GM19452 (cell line): ENCODE measurements around the gene ARHGAP12.
"Not testable (repeated sequence)": the region's sequence is repeated elsewhere in the genome, so short reads cannot be mapped to it uniquely, and the experiment has no call there.

Experiments used
- ATAC-seq: cut with Tn5 transposase; IDR thresholded peaks from one replicate; pipeline ENCODE4 v1.9.1; 2021; ENCODE audit not compliant: unreplicated experiment

The ARHGAP12 gene

DNA sequence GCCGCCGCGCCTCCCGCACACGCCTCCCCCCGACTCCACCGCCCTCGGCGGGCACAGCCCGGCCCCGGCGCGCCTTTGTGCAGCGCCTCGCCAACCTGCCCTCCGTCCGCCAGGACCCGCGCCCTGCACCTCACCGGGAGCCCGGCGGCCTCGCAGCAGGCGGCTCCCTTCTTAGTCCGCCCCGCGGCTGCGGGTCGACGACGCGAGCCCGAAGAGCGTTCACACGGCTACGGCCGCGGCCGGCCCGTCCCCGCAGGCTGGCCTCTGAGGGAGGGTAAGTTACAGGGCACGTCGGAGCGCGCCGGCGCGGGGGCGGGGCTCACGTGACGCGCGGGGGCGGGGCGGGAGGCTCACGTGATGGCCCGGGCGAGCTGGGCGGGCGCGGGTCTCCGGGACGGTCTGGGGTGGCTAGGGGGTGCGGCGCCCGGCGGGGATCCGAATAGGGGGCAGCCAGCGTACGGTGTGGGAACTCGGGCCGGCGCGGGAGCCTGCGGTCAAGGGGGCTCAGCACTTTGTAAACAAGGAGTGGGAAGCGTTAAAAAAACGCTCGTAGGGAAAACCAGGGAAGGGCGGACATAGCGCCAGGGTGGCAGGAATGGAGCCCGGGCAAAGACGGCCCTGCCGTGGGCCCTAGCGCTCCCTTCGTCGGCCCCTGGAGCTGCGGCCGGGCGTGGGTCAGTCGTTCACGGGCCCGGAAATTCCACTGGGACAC lies at the start of gene ARHGAP12:
Gene ARHGAP12, minus strand, starts transcription at position 283 of the 712 bp plus-strand sequence. CDS start 19,976 bp downstream, outside the sequence.
- peak; percentile 74 for ATAC-seq

DNA sequence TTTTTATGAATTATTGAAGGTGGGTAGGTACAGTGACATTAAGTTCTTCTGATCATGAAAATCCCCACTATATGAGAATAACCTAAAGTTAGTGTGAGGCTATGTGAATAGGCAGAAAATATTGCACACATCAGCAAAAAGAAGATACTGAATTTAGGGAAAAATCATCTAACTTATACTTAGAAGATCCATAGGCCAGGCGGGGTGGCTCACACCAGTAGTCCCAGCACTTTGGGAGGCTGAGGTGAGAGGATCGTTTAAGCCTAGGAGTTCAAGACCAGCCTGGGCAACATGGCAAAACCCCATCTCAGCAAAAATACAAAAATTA lies 49.5 kb upstream of the ARHGAP12 start:
- no peak for ATAC-seq

- ATAC-seq, result peak; percentile 84
Measured at GRCh38 chr10:31977440-31978155, 49.0 kb upstream of the ARHGAP12 start.

GRCh38 chr10:31975157-31975765 lies 46.6 kb upstream of the ARHGAP12 start:
- ATAC-seq, result no peak

DNA sequence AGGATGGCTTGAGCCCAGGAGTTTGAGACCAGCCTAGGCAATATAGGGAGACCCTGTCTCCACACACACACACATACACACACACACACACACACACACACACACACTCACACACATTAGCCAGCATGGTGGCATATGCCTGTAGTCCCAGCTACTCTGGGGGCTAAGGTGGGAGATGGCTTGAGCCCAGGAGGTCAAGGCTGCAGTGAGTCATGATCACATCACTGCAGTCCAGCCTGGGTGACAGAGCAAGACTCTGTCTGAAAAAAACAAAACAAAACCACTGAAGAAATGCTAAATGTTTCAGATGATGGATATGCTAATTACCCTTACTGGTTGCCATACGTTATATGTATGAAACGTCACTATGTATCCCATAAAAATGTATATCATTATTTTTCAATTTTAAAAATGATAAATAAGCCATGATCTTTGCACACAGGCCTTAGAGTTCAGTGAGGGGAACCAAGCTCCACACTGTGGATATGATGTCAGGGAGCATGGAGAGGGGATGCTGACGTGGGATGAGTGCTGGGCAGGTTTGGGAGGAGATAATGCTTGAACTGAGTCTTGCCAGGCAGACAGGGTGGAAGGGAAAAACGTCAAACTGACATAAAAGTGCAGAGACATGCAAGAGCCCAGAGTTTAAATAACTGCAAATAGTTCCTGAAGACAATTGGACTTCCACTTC lies 45.9 kb upstream of the ARHGAP12 start:
- no peak for ATAC-seq

- no peak for ATAC-seq
Measured at GRCh38 chr10:31972519-31973041, 43.9 kb upstream of the ARHGAP12 start.

DNA sequence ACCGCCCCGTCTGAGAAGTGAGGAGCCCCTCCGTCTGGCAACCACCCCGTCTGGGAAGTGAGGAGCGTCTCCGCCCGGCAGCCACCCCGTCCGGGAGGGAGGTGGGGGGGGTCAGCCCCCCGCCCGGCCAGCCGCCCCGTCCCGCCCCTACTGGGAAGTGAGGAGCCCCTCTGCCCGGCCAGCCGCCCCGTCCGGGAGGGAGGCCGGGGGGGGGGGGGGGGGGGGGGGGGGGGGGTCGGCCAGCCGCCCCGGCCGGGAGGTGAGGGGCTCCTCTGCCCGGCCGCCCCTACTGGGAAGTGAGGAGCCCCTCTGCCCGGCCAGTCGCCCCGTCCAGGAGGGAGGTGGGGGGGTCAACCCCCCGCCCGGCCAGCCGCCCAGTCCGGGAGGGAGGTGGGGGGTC lies 41.2 kb upstream of the ARHGAP12 start:
- ATAC-seq, result not testable (repeated sequence)

DNA sequence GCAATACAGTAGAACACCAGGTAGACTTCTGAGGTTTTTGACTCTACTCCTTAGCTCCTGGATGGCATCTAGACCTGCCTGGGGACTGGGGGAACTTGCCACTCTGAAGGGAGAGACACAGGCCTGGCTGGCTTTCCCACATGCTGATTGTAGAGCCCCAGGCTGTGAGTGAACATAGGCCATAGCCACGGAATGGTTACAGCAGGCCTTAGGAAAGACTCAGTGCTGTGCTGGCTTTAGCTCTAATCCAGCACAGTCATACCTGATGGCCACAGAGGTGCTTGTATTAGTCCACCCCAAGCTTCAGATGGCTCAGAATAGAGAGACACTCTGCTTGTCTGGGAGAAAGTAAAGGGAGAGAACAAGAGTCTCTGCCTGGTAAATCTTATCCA lies 35.0 kb upstream of the ARHGAP12 start:
- no peak for ATAC-seq

DNA sequence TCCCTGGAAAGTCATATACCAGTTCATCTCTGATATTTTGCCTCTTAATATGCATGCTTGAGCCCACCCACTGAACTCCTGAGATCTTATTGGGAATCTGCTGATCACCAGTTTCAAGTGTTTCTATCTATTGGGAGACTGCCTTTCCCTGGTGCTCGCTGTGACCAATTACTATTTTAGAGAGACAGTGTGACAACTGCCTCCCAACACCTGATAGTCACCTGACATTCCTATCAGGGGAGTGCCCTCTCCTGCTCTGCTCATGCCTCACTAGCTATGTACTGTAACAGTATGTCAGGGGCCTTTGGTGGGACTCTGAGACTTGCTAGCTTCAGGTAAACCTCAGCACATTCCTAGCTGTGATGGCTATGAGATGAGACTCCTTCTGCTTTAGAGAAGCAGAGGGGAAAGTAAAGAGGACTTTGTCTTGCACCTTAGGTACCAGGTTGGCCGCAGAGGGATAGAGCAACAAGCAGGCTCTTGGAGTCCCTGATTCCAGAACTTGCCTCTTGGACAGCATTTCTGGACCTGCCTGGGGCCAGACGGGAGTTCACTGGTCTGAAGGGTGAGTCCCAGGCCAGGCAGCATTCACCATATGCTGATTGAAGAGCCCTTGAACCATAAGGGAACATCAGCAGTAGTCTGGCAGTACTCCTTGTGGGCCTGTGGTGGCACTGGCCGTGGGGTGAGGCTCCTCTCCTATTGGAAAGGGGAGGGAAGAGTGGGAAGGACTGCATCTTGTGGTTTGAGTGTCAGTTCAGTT lies 34.4 kb upstream of the ARHGAP12 start:
- ATAC-seq, result no peak

DNA sequence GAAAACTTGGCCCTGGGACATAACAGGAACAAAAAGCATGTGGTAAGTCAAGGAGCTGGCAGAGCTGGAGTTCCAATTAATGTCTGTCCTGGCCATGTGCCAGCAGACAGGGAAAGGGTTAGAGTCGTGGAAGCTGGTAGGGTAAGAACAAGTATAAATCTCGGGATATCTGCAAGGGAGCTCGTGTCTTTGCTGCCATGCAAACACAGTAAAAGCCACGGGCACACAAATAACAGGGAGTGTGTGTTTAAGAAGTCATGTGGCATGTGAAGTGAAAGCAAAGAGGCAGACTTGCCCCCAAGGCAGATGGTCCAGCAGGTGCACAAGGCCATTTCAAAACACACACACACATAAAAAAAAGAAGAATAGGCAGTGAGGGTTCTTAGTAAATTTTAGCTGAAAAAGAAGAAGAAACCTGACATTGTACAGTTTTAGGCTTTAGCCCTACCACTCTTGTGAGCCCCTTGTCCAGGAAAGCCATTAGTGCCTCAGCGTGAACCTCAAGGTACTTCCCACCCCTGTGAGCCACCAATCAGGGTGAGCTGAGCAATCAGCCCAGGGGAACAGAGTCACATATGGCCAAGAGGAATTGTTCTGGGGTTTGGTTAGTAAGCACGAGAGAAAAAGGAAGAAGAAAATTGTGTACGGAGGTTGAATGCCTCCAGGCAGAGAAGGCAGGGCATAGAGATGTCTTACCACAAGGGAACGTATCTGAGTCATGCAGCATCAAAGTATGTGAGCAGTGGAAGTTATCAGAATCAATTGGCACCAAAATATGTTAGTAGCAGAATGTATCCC lies 32.8 kb upstream of the ARHGAP12 start:
- no peak for ATAC-seq

DNA sequence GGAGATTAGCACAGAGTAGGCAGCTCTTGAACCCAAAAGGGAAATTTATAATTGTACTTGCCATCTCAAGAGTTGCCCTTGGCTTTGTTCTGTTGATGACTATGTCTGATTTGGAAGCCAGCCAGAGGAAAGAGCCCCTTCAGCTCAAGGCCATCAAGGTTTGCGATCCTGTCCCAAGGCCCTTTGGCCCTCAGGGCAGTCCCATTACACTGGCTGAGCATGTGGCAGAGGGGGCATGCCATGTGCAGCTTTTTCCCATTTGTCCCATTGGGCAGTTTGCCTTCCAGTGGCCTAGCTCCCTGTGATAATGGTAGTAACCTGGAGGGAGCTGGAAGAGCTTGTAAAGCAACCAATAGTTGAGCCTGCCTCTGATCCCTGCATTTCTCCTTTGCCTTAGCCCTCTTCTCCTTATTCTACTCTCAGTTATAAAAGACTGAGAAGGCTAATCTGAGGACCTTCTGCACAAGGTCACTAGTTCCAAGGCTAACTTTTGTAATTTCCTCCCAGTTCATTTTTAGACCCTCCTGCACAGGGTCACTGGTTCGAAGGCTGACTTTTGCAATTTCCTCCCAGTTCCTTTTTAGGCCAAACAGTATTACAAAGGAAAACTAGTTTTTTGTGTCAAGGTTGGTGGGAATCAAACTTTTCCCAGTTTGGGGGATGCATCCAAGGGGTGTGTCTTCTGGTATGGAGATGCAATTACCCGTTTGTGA lies 31.0 kb upstream of the ARHGAP12 start:
- no peak for ATAC-seq

DNA sequence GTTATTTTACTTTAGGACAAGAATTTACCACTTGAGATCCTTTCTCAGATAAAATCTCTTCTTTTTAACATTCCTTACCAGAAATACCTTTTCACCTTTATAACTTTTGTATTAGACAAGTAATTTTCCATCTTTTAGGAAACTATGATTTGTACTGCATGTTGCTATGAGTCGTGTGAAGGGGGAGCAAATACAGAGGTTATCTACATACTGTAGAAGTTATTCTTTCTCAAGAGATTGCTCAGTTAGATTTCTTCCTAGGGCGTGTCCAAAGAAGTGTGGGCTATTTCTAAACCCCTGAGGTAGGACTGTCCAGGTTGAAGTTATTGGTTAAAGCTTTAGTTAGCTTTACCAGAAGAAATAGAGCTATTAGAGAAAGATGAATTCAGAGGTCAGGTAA lies 30.2 kb upstream of the ARHGAP12 start:
- no peak for ATAC-seq

GRCh38 chr10:31956200-31956946 lies 27.7 kb upstream of the ARHGAP12 start:
- no peak for ATAC-seq

GRCh38 chr10:31954410-31955191 lies 26.0 kb upstream of the ARHGAP12 start:
- ATAC-seq, result no peak

DNA sequence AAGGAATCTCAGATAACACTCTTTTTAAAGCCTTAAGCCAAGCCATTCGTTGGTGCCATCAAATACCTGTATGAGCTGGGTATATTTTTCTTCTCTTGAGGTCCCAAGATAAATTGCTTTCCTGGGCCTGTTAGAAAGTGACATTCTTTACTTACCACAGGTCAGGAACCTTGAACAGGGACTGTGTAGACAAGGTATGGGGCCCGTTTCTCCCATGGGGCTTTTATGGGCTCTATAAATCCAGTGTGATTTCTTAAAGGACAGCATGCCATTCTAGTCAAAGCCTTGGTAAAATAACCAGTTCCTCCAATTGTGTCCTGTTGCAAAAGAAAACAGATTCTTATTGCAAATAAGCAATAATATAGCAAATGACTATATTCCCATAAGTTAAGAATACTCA lies 24.8 kb upstream of the ARHGAP12 start:
- ATAC-seq, result no peak

- ATAC-seq, result no peak
Measured at GRCh38 chr10:31953080-31953479, 24.4 kb upstream of the ARHGAP12 start.

GRCh38 chr10:31952066-31952465 lies 23.4 kb upstream of the ARHGAP12 start:
- ATAC-seq, result no peak

DNA sequence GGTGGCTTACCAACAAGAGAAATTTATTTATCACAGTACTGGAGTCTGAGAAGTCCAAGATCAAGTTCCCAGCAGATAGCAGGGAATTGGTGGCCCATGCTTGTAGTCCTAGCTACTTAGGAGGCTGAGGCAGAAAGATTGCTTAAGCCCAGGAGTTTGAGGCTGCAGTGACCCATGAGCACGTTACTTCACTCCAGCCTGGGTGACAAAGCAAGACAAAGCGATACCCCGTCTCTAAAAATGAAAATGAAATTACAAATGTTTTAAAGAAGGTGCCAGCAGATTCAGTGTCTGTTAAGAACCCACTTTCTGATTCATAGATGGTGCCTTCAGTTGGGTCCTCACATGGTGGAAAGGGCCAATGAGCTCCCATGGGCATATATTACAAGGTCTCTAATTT lies 20.6 kb upstream of the ARHGAP12 start:
- ATAC-seq, result no peak
